HG03521 (cell line): ENCODE data around the gene IFITM10.
"Not testable (repeated sequence)": the region's sequence is repeated elsewhere in the genome, so short reads cannot be mapped to it uniquely, and the experiment has no call there.

Experiments used
- ATAC-seq: cut with Tn5 transposase; IDR thresholded peaks from one replicate; pipeline ENCODE4 v1.9.1; 2021; ENCODE audit warnings: mild to moderate bottlenecking, moderate library complexity; ENCODE audit not compliant: unreplicated experiment

The IFITM10 gene

DNA sequence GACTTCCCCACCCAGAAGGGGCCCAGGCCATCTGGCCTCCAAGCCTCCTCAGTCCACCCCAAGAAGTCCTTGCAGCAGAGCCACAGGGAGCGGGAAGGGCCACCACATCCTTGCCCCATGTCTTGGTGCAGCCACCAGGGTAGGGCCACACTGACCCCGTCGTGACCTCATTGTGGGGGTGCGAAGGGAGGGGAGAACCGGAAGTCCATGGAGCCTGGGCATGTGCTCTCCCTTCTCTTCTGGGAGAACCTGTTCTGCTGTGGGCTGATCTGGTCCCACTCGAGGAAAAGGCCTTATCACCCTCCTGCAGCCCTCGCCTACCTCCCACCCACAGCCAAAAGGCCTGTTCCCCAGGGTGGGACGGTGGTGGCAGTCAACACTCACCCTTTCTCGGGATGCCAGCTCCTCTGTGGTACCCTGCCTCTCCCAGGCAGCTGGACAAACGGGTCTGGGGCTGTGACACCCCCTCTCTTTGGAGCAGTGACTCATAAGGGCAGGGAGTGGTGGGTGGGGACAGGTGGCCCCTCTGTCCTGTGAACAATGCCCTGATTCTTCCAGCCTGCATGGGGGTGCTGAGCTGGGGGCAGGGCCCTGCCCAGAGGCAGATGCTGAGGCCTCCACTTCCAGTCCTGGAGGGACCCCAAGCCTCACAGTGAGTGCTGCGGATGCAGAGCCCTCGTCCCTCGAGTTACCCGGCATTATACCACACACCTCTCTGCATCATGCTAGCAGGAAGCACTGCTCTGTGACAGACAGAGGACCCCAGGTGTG, 27.9 kb upstream of the IFITM10 start:
- ATAC-seq, result no peak

DNA sequence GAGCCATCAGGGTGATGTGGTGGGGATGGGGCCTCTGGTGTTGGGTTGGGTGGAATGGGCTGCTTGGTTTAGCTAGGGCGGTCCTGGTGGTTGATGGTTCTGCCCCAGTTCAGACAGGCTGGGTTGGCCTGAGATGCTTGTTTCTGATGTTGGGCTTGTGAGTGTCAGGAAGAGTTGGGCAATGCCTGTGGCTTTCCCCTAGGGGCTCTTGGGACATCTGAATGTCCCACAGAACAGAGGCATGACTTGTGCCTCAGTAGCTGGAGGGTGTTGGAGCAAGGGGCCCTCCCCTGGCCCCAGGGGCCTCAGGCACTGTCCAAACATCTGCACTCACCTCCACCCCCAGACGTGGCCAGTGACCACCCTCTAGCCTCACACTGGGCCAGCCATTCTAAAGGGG, 27.3 kb upstream of the IFITM10 start:
- ATAC-seq, result no peak

DNA sequence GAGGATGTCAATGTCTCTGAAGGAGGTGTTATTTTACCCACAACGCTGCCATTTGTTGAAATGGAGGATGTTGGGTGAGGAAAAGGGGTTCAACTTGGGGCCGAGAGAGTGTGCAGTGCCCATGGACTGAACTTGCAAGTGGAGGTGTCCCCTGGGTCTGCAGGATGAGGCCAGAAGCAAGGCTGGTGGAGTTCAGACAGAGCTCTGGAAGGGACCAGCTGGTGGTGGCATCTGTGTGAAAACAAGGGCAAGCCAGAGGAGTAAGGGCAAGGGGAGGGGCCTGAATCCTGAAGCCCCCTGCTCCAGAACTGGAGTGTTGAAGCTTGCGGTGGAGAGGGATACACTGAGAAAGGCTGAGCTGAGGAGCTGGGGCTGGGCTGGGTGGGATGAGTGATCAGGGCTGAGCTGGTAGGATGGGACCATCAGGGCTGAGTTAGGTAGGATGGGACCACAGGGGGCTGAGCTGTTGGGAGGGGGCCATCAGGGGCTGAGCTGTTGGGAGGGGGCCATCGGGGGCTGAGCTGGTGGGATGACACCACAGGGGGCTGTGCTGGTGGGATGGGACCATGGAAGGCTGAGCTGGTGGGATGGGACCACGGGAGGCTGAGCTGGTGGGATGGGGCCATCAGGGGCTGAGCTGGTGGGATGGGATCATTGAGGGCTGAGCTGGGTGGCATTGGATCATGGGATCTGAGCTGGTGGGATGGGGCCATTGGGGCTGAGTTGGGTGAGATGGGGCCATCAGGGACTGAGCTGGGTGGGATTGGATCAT, 26.7 kb upstream of the IFITM10 start:
- no peak for ATAC-seq

DNA sequence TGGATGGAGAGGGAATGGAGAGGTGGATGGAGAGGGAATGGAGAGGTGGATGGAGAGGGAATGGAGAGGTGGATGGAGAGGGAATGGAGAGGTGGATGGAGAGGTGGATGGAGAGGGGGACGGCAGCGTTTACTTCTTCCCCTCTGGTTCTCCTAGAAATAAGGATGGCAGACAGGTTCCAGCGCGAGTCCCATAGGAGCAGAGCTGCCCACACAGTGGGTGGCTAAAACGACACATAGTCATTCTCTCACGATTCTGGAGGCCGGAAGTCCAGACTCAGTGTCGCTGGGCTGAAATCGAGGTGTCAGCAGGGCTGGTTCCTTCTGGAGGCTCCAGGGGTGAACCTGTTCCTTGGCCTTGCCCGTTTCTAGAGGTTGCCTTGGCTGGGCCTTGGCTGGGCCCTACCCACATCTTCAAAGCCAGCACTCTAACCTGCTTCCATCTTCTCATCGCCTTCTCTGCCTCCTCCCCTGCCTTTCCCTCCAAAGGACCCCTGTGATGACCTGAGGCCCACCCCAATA, 26.0 kb upstream of the IFITM10 start:
- no peak for ATAC-seq

DNA sequence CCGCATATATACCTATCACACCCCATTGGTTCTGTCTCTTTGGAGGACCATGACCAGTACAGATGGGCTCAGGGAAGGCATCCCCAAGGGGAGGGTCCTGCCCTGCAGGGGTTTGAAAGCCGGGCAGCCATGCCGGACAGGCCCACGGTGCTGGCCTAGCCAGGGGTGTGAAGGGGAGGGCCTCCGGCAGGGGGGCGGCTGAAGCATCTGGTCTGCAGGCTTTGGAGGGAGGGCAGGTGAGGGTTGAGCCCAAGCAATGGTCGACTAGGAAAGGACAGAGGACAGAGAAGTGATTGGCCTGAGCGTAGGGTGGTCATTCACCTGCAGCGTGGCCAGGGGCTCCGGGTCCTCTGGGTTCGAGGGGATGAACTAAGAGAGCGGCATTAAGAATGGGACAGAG, 24.5 kb upstream of the IFITM10 start:
- ATAC-seq, result no peak

DNA sequence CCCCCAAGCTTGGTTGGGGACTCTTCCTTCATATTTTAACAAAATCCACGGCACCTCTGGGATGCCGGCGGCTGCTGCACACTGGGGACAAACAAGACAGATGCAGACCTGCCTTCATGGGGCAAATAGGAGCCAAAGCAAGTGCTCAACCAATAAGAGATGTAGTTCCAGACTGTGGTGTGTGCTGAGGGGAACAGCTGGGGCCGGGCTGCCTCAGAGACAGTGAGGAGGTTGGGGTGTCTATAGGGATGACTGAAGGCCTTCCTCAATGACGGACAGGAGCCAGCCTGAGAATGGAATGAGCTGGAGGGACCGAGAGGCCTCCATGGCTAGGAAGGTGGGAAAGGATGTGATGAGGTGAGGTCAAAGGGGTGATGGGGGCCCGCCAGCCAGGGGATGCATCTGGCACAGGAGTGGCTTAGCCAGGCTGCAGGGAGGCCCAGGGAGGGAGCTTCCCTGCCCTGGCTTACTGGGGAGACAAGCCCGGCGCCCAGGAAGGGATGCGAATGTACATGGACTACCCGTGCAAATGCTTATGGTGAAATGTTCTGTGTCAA, 23.7 kb upstream of the IFITM10 start:
- ATAC-seq, result no peak

DNA sequence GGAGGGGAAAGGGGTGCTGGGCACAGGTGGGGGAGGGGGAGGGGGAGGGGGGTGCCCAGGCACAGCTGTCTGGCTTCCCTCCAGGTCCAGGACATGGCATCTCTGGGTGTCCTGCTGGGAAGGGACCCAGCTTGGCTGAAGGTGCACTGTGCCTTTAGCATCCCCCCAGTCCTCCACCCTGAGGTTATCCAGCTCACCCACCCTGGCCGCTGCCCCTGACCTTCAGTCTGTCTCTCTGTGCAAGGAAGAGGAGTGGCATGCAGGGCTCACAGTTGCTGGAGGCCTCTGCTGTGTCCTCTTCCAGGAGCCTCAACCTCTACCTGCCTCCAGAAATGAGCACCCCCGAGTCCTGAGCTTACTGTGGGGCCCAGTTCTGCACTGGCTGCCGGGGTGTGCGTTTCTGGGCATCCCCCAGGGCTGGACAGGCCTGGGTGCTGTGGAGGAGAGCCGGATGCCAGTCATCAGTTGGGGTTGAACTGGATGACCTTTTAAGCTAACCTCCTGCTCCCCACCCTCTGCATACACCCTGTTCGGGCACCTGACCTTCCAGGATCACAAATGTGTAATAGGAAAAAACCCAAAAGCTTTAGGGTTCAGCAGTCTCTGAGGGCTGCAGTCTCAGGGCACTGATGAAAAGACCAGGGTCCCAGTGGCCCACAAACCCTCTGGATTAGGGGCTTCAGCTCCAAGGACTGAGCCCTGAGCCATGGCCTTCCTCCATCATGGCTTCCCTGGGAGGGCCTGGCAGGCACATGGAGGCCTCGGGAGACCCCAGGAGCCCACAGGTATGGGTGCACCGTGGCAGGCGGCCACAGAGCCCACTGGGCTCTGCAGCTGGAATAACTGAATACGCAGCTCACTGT, 23.0 kb upstream of the IFITM10 start:
- no peak for ATAC-seq

DNA sequence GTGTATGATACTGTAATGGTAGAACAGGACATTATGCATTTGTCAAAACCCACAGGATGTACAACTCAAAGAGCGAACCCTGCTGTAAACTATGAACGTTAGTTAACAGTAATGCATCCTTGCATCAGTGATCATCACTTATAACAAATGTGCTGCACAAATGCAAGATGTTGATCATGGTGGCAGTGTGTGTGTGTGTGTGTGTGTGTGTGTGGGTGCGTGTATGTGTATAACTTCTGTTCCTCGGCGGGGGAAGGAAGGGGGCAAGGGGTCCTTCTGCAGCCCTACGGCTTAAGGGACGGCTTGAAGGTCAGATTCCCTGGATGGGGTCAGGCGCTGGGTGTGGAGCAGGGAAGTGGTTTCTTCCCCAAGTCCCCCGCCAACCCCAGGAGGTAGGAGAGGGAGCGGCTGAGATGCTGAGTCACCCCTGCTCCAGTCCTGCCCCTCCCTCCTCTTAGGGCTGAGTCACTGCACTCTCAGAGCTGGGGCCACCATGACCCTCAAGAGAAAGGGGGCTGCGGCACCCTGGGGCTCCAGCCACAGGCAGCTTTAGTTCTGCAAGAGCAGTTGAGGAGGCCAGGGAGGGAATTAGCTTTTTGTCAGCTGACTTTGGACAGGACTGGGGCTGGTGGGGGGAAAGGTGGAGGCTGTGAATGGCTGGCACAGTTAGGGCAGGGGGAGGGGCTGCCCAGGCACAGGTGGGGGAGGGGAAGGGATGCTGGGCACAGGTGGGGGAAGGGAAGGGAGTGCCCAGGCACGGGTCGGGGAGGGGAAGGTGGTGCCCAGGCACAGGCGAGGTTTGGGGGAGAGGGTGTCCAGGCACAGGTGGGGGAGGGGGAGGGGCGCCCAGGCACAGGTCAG, 22.1 kb upstream of the IFITM10 start:
- no peak for ATAC-seq

DNA sequence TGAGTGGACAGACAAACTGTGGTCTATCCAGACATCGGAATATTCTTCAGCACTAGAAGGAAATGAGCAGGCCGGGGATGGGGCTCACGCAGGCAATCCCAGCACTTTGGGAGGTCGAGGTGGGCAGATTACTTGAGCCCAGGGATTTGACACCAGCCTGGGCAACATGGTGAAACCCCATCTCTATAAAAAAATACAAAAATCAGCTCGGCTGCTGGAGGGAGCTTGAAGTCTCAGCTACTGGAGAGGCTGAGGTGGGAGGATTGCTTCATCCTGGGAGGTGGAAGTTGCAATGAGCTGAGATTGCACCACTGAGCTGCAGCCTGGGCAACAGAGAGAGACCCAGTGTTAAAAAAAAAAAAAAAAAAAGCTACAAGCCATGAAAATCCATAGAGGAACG, 21.3 kb upstream of the IFITM10 start:
- ATAC-seq, result no peak

DNA sequence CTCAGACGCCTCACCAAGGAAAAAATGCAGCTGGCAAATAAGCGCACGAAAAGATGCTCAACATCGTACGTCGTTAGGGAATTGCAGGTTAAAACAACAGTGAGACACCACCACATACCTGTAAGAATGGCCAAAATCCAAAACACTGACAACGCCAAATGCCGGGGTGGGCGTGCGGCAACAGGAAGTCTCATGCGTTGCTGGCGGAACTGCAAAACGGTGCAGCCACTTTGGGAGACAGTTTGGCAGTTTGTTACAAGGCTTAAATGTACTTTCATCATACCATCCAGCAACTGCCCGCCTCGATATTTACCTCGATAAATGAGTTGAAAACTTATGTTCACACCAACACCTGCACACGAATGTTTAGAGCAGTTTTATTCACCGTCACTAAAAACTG, 20.9 kb upstream of the IFITM10 start:
- ATAC-seq, result no peak

DNA sequence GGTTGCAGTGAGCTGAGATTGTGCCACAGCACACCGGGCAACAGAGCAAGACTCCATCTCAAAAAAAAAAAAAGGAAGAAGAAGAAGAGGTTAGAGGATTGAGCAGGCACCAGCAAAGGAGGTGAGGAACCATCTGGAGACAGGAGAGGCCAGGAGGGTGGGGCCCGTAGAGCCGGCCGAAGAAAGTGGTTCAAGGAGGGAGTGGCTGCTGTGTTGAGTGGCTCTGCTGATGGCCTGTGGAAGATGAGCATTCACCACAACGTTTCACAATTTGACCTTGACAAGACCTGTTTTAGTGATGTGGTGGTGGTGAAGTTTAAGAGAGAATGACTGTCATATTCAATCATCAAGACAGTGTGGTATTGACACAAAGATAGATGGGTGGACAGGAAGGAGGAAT, 20.1 kb upstream of the IFITM10 start:
- ATAC-seq, result no peak

DNA sequence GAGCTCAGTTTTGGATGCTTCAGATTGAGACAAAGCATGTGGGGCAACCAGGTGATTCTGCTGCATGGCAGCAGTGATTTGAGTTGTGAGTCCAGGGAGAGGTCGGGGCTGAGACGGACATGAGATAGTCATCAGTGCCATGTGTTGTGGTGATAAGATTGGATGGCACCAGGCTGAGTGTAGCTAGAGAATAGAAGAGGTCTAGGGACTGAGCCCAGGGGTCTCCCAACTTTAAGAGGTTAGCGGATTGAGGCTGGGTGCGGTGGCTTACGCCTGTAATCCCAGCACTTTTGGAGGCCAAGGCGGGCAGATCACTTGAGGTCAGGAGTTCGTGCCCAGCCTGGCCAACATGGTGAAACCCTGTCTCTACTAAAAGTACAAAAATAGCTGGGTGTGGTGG, 19.7 kb upstream of the IFITM10 start:
- ATAC-seq, result no peak

DNA sequence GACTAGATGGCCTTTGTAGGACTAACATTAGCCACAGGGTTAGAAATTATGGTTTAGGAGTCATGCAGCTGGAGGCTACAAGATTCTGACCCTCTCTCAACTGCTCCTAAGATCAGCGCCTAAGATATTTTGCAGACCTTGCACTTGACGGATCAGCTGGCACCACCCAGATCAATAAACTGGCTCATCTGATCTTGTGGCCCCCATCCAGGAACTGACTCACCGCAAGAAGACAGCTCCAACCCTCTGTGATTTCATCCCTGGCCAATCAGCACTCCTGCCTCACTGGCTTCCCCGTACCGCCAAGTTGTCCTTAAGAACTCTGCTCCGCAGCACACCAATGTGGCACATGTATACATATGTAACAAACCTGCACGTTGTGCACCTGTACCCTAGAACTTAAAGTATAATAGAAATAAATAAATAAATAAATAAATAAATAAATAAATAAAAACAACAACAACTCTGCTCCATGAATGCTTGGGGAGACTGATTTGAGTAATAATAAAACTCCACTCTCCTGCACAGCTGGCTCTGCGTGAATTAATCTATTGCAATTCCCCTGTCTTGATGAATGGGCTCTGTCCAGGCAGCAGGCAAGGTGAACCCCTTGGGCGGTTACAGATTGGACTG, 19.0 kb upstream of the IFITM10 start:
- ATAC-seq, result not testable (repeated sequence)

DNA sequence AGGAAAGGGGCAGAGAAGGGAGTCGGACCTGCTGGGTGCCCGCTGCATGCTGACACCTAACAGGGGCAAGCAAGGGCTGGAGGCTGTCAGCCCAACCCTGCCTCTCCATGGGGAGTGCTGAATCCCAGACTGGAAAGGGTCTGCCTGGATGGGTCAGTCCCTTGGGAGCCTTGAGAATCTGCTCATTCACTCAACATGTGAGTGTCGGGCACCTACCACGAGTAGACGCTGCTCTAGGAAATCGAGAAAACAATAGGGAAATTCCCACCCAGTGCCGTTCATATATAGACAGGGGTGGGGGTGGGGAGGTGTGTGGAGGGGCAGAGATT, 17.7 kb upstream of the IFITM10 start:
- ATAC-seq, result no peak

DNA sequence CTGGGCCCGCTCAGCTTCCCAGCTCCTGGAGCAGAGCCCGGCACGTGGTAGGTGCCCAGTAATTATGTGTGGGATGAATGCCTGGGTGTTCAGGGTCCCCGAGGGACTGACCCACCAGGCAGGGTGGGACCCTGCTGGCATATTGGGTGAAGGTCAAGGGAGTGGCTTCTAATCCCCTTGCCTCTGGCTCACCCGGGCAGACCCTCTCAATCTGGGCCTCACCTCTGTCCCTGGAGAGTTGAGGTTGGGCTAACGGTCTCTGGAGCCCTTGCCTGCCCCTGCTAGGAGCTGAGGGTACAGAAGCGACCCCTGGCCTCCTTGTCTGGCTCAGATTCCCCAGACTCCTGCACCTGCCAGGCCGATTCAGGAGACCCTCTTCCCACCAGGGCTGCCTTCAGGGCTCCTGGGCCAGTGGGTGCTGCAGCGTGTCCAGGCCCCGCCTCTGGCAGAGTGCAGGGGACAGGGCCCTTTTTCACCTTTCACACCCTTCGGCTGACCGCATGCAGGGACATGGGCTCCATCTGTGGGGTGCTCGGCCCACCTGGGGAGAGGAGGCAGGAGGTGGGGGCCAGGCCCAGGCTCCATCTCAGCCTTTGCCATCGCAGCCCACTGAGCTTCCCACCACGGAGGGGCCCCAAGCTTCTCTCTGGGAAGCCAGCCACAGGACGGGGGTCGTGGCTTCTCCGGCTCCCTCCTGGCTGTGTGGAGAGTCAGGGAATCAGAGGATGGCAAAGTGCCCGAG, 17.2 kb upstream of the IFITM10 start:
- no peak for ATAC-seq

DNA sequence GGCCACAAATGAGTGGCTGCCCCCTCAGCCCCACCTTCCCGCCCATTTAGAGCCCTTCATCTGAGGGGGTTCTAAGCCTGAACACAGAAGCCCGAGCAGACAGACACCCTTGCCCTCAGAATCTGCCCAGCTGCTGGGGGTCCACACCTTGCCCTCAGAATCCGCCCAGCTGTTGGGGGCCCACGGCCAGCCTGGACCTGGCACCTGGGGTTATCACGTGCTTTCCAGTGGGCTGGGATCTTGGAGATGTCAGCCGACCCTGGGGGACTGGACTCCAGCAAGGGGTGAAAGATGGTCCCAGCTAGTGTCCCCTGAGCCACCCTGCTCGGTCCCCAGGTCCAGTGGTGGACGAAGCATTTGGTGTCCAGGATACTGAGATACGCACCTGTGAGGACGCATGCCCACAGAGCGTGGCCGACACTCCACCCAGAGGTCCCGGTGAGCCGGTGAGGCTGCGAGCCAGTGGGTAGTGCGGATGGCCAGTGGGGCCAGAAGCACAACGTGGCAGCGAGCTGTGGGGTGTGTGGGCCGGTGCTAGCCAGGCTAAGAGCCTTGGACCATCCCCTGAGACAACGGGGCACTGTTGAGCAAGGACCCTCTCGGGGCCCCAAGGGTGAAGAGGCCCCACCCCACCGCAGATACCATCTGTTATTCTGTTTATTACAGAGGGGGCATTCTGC, 16.5 kb upstream of the IFITM10 start:
- no peak for ATAC-seq

DNA sequence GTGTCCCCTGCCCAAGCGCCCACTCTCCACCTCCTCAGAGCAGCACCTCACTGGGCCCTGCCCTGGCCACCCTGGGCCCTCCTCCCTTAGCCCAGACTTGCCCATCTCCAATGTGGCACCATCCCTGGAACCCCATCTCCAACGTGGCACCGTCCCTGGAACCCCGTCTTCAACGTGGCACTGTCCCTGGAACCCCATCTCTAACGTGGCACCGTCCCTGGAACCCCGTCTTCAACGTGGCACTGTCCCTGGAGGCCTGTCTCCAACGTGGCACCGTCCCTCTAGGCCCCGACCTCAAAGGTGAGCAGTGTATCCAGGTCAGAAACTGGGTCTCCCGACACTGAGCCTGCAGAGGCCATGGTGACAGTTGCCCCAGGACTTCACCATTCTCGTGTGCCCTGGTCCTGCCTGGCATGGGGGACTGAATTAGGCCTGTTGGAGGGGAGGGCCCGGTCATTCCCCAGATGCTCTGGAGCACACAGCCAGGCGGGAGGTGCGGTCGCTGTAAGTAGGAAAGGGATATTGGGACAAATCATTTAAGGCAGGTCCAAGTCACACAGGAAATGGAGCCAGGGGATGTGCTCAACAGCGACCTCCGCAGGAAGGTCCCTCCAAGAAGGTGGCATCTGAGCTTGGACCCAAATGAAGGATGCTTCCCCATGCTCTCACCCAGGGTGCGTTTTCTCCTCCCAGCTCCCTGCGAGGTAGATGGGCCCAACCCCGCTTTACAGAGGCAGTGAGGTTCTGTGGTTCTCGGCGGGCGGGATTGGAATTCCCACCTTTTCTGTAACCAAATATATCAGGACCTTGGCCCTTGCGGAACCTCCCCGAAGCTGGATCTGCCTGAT, 15.7 kb upstream of the IFITM10 start:
- no peak for ATAC-seq
